Measurements from ENCODE around the gene IL4. TPM values are rescaled to one million over a fixed set of nuclear protein-coding genes. Genes with fewer than 3 reads are reported as not detected.

The IL4 gene
- total RNA-seq, 1 experiment from 2014 or later, result not detected

GRCh38 chr5:132639706-132640130 is 34.1 kb upstream of the IL4 start:
- TF ChIP-seq, protein P1, sequence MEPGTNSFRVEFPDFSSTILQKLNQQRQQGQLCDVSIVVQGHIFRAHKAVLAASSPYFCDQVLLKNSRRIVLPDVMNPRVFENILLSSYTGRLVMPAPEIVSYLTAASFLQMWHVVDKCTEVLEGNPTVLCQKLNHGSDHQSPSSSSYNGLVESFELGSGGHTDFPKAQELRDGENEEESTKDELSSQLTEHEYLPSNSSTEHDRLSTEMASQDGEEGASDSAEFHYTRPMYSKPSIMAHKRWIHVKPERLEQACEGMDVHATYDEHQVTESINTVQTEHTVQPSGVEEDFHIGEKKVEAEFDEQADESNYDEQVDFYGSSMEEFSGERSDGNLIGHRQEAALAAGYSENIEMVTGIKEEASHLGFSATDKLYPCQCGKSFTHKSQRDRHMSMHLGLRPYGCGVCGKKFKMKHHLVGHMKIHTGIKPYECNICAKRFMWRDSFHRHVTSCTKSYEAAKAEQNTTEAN (CRISPR knock-in tag; IDR thresholded peaks at IDR 0.05), result no peak
- TF ChIP-seq, protein P2, sequence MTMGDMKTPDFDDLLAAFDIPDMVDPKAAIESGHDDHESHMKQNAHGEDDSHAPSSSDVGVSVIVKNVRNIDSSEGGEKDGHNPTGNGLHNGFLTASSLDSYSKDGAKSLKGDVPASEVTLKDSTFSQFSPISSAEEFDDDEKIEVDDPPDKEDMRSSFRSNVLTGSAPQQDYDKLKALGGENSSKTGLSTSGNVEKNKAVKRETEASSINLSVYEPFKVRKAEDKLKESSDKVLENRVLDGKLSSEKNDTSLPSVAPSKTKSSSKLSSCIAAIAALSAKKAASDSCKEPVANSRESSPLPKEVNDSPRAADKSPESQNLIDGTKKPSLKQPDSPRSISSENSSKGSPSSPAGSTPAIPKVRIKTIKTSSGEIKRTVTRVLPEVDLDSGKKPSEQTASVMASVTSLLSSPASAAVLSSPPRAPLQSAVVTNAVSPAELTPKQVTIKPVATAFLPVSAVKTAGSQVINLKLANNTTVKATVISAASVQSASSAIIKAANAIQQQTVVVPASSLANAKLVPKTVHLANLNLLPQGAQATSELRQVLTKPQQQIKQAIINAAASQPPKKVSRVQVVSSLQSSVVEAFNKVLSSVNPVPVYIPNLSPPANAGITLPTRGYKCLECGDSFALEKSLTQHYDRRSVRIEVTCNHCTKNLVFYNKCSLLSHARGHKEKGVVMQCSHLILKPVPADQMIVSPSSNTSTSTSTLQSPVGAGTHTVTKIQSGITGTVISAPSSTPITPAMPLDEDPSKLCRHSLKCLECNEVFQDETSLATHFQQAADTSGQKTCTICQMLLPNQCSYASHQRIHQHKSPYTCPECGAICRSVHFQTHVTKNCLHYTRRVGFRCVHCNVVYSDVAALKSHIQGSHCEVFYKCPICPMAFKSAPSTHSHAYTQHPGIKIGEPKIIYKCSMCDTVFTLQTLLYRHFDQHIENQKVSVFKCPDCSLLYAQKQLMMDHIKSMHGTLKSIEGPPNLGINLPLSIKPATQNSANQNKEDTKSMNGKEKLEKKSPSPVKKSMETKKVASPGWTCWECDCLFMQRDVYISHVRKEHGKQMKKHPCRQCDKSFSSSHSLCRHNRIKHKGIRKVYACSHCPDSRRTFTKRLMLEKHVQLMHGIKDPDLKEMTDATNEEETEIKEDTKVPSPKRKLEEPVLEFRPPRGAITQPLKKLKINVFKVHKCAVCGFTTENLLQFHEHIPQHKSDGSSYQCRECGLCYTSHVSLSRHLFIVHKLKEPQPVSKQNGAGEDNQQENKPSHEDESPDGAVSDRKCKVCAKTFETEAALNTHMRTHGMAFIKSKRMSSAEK (CRISPR knock-in tag; IDR thresholded peaks at IDR 0.05; ENCODE audit: borderline replicate concordance), result no peak
- TF ChIP-seq ESRRA (CRISPR knock-in tag; IDR thresholded peaks at IDR 0.05; ENCODE audit: borderline replicate concordance), result no peak
- TF ChIP-seq MXD4 (CRISPR knock-in tag; IDR thresholded peaks at IDR 0.05; ENCODE audit: borderline replicate concordance), result no peak
- no peak for TF ChIP-seq ZMAT4 (CRISPR knock-in tag; IDR thresholded peaks at IDR 0.05)
- TF ChIP-seq GTF2I (CRISPR knock-in tag; conservative IDR thresholded peaks at IDR 0.05), result no peak
- no peak for TF ChIP-seq RELA (CRISPR knock-in tag; IDR thresholded peaks at IDR 0.05; ENCODE audit: borderline replicate concordance)
- no peak for TF ChIP-seq ZNF423 (CRISPR knock-in tag; IDR thresholded peaks at IDR 0.05)
- TF ChIP-seq, protein P3, sequence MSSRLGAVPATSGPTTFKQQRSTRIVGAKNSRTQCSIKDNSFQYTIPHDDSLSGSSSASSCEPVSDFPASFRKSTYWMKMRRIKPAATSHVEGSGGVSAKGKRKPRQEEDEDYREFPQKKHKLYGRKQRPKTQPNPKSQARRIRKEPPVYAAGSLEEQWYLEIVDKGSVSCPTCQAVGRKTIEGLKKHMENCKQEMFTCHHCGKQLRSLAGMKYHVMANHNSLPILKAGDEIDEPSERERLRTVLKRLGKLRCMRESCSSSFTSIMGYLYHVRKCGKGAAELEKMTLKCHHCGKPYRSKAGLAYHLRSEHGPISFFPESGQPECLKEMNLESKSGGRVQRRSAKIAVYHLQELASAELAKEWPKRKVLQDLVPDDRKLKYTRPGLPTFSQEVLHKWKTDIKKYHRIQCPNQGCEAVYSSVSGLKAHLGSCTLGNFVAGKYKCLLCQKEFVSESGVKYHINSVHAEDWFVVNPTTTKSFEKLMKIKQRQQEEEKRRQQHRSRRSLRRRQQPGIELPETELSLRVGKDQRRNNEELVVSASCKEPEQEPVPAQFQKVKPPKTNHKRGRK (CRISPR knock-in tag; IDR thresholded peaks at IDR 0.05; ENCODE audit: borderline replicate concordance), result no peak
- TF ChIP-seq HMGA2 (CRISPR knock-in tag; IDR thresholded peaks at IDR 0.05), result no peak
- TF ChIP-seq, protein P4, sequence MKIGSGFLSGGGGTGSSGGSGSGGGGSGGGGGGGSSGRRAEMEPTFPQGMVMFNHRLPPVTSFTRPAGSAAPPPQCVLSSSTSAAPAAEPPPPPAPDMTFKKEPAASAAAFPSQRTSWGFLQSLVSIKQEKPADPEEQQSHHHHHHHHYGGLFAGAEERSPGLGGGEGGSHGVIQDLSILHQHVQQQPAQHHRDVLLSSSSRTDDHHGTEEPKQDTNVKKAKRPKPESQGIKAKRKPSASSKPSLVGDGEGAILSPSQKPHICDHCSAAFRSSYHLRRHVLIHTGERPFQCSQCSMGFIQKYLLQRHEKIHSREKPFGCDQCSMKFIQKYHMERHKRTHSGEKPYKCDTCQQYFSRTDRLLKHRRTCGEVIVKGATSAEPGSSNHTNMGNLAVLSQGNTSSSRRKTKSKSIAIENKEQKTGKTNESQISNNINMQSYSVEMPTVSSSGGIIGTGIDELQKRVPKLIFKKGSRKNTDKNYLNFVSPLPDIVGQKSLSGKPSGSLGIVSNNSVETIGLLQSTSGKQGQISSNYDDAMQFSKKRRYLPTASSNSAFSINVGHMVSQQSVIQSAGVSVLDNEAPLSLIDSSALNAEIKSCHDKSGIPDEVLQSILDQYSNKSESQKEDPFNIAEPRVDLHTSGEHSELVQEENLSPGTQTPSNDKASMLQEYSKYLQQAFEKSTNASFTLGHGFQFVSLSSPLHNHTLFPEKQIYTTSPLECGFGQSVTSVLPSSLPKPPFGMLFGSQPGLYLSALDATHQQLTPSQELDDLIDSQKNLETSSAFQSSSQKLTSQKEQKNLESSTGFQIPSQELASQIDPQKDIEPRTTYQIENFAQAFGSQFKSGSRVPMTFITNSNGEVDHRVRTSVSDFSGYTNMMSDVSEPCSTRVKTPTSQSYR (CRISPR knock-in tag; IDR thresholded peaks at IDR 0.05), result no peak
- TF ChIP-seq MAX (CRISPR knock-in tag; IDR thresholded peaks at IDR 0.05), result no peak
- TF ChIP-seq MLX (CRISPR knock-in tag; IDR thresholded peaks at IDR 0.05), result no peak
- no peak for TF ChIP-seq TEAD1 (CRISPR knock-in tag; IDR thresholded peaks at IDR 0.05)
- TF ChIP-seq ZNF396 (CRISPR knock-in tag; IDR thresholded peaks at IDR 0.05; ENCODE audit: borderline replicate concordance), result no peak
- TF ChIP-seq IRF2 (CRISPR knock-in tag; IDR thresholded peaks at IDR 0.05; ENCODE audit: borderline replicate concordance, low read depth), result no peak
- CTCF ChIA-PET, result interaction anchor here (1.1 kb wide), 1 partner anchor 72 kb away, joined by 3 read pairs; no protein-coding TSS in a partner anchor
- no peak for DNase-seq (ENCODE audit: low spot score)
- H3K9me3 Mint-ChIP-seq, result no peaks in the 10 kb centered on the region
- H3K27ac Mint-ChIP-seq, result no peak overlapping the region
- H3K4me1 Mint-ChIP-seq, result peaks cover 10% of the 10 kb centered on the region
- H3K4me3 Mint-ChIP-seq, result no peak overlapping the region
- POLR2A ChIA-PET, result no interaction called here
- ATAC-seq, result no peak
- peaks cover 34% of the 10 kb centered on the region for H3K36me3 Mint-ChIP-seq
- no peaks in the 10 kb centered on the region for H3K27me3 Mint-ChIP-seq (ENCODE audit: low read depth)

Data from WTC11 (cell line).